Activated T-cell treated with anti-CD3 and anti-CD28 coated beads for 1 hour (primary cell): ENCODE results near the gene PIGR.
"Not testable (repeated sequence)": the region's sequence is repeated elsewhere in the genome, so short reads cannot be mapped to it uniquely, and the experiment has no call there.

ENCODE experiments used
- DNase-seq: peaks from one replicate; pipeline ENCODE4 v3.0.0-alpha.2; 2020; ENCODE audit warnings: low read depth

The PIGR gene

GRCh38 chr1:206933333-206933945 is 12.8 kb downstream of the PIGR start:
- peak; percentile 73 for DNase-seq

- DNase-seq: no peak
Observed at GRCh38 chr1:206932177-206932576, 14.1 kb downstream of the PIGR start.

GRCh38 chr1:206931709-206932108 is 14.6 kb downstream of the PIGR start:
- DNase-seq: no peak

GRCh38 chr1:206930210-206930798 is 16.0 kb downstream of the PIGR start:
- no peak for DNase-seq

GRCh38 chr1:206929524-206929923 is 16.7 kb downstream of the PIGR start:
- DNase-seq: no peak

GRCh38 chr1:206926286-206926685 is 20.0 kb downstream of the PIGR start:
- no peak for DNase-seq

- peak; percentile 46 for DNase-seq
Observed at GRCh38 chr1:206925106-206925736, 21.0 kb downstream of the PIGR start.

- no peak for DNase-seq
Observed at GRCh38 chr1:206924592-206925105, 21.6 kb downstream of the PIGR start.

GRCh38 chr1:206923961-206924557 is 22.2 kb downstream of the PIGR start:
- DNase-seq: not testable (repeated sequence)

- peak; percentile 58 for DNase-seq
Observed at GRCh38 chr1:206923009-206923960, 23.0 kb downstream of the PIGR start.

- DNase-seq: no peak
Observed at GRCh38 chr1:206922524-206922923, 23.7 kb downstream of the PIGR start.

GRCh38 chr1:206921772-206922265 is 24.4 kb downstream of the PIGR start, which contains the start of gene FCMR:
Gene FCMR, minus strand, starts transcription at chr1:206921941. Its CDS starts 87 bp downstream, at chr1:206921854.
- DNase-seq: no peak

GRCh38 chr1:206918076-206918475 is 28.2 kb downstream of the PIGR start:
- no peak for DNase-seq

GRCh38 chr1:206916000-206916709 is 30.1 kb downstream of the PIGR start:
- DNase-seq: no peak

GRCh38 chr1:206915030-206915735 is 31.1 kb downstream of the PIGR start:
- DNase-seq: no peak

- no peak for DNase-seq
Observed at GRCh38 chr1:206913766-206914537, 32.3 kb downstream of the PIGR start.

- no peak for DNase-seq
Observed at GRCh38 chr1:206912445-206913095, 33.7 kb downstream of the PIGR start.

- DNase-seq: no peak
Observed at GRCh38 chr1:206911064-206911663, 35.1 kb downstream of the PIGR start.
